COLO829 (cell line): ENCODE measurements around the gene GLP1R.

Source experiments
- DNase-seq: peaks from one replicate; pipeline ENCODE4 v3.0.0; 2012; ENCODE audit warnings: low spot score

Gene GLP1R

DNA sequence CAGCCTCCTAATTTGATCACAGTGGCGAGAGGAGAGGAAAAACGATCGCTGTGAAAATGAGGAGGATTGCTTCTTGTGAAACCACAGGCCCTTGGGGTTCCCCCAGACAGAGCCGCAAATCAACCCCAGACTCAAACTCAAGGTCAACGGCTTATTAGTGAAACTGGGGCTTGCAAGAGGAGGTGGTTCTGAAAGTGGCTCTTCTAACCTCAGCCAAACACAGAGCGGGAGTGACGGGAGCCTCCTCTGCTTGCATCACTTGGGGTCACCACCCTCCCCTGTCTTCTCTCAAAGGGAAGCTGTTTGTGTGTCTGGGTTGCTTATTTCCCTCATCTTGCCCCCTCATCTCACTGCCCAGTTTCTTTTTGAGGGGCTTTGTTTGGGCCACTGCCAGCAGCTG is 37.7 kb downstream of the GLP1R start:
- no peak for DNase-seq

DNA sequence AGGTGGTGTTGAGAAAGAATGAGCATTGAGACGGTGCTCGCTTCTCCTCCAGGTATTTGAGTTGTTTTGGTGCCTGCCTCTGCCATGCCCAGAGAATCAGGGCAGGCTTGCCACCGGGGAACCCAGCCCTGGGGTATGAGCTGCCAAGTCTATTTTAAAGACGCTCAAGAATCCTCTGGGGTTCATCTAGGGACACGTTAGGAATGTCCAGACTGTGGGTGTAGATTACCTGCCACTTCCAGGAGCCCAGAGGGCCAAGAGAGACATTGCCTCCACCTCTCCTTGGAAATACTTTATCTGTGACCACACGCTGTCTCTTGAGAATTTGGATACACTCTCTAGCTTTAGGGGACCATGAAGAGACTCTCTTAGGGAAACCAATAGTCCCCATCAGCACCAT is 38.1 kb downstream of the GLP1R start:
- DNase-seq = no peak

DNA sequence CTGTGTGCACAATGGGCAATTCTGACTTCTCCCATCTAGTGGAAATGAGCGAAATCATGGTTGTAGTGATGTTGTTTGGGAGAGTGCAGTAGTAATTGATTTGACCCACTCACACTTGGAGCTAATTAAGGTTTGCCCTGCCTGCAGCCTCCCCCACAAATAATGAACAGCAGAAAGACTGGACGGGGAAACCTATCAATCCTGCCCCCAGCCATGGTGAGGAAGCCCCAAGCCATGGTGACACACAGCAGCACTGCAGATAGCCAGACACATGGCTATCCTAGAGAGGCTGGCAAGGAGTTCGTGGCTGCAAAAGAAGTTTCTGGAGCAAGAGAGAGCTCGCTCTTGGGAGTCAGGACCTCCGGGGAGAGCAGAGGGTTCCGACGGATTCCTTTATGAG is 38.6 kb downstream of the GLP1R start:
- DNase-seq = no peak

DNA sequence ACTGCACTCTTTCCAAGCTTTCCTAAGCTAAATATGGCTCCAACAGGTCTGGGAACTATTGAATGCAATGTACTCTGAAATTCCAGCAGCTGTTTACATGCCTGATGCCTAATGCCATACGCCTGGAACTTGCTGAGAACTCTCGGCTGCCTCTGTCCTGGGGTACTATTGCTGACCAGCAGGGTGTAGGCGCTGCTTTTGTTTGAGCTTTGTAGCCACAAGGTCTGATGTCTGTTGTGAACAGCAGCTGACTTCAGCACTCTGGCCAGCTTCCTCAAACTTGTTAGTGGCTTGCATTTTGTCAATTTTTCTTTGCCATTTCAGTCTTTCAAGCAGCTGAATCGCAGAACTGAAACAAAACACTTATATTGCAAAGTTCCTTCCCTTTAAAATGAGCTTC is 39.8 kb downstream of the GLP1R start:
- peak; percentile 51 for DNase-seq

DNA sequence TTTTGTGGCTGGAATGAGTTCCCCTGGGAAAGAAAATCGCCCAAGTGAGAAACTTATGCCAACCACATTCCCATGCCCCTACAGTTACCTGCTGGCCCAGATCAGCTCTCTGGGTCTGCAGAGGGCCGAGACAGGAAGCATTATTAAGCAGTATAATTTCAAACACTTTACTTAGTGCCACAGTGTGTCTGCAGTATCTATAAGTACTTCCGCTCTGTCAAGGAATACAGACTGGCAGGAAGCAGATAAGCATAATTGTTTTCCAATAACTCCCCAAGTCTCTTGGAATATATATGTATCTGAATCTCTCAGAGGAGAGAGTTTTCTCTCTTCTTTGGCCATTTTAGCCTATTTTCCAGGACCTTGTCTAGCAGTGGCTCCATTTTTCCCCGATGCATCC is 41.5 kb downstream of the GLP1R start:
- DNase-seq = no peak

DNA sequence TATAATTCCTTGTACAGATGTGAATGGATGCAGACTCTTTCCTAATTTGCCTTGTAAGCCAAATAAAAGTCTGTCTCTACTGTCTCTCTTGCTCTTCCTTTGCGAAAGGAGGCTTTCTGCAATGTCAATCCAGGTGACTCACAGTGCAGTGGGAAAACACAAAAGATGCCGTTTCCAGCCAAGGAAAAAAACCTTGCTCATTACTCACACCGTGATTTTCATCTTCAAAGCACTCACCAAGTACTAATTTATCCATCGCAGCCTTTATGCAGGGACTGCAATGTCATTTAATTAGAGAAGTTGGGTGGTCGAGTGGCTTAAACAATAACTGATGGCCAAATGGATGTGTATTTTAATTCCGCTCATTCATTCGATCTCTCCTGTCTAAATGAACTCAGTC is 42.6 kb downstream of the GLP1R start:
- DNase-seq = no peak

DNA sequence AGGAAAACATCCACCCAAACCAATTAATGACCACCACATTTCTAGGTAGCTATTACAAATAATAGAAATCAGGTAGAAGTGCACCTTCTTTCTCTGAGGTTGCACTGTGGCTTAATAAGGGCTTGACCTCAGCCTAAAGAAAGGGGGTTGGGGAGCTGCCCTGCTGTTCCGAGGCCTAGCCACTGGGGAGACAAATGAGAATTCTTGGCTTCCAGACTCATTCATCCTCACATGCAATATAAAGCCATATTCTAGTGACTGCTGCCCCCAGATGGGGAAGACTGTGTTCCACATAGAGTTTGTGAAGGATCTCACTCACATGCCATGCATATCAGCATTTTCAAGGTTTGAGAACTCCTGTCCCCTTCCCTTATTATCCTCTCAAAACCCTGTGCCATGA is 43.5 kb downstream of the GLP1R start:
- DNase-seq = no peak

DNA sequence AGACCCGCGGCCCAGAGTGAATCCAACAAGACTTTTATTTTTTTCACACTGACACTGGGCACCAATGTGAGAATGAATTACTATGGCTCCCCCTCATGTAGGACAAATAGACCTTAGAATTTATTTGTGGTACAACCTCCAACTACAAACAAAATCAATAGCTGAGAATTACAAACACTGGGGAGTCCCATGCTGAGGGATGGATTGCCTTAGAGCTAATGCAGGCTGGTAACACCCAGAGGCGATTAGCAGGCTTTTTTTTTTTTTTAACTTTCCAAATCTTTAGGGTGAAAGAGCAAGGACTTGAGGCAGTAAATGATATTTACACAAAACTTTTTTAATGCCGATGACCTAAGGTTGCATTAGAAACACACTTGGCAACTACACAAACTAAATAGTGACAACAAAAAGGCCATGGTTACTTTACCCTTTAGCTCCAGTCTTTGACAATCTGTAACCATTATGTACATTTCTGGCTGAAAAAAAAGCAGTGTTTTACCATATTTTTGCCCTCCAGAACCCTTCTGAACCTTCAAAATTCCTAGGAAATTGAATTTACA is 44.6 kb downstream of the GLP1R start:
- DNase-seq = no peak

DNA sequence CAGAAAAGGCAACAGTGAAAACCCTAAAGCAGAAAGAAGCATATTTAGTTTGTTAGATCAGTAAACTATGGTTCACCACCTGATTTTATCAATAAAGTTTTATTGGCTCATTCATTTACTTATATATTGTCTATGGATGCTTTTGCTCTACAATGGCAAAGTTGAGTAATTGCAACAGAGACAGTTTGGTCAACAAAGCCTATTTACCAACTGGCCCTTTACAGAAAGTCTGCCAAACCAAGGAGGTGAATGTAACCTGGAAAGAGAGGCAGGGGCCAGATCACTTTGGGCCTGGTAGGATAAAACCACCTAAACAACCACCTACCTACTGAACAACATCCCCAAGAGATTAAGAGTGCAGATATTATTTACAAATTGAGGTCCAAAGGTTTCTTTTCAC is 47.0 kb downstream of the GLP1R start:
- DNase-seq = no peak

DNA sequence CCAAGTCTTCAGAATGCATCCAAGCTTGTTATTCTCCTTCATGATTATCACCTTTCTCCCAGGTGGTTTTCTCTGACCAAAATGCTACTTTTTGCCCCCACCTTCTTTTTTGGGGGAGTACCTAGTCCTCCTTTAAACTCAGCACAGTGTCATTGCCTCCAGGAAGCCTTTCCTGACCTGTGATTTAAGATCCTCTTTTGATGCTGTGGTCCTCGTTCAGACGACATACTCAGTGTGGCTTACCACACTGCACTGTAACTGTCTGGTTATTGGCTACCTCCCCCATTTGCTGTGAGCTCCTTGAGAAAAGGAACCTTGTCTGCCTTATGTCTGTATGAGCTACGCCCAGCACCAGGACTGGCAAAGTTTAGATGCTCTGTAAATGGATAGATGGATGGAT is 51.8 kb downstream of the GLP1R start:
- no peak for DNase-seq

DNA sequence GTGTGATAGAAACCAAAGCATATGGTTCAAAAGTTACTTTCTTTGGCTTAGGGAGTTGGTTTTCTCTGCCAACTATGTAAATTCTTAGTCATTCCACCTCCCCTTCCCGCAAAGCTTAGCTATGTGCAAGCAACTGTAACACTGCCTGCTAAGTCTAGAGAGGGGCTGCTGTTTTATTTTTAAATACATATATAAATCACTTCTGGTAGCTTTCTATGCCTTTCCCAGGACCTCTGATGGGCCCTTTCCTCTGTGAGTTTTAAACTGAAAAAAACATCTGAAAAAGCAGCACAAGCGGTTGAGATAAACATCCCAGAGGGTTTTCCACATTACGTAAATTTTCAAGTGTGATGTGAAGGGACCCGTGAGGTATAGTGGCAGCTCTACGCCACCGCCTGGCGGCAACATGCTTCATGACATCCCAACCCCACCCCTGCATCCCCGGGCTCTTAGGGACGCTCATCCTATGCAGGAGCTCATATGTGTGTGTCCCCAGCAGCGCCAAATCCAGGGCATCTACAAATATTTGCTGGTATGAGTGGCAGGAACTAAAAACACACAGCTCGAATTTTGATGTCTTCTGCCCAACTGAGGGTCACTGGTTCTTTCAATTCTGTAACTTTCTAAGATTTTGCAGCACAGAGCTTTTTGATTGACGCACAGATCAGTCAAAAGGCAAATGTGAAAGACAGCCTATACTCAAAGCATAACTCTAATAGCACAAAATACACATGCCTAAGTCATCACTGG is 53.7 kb downstream of the GLP1R start:
- no peak for DNase-seq

DNA sequence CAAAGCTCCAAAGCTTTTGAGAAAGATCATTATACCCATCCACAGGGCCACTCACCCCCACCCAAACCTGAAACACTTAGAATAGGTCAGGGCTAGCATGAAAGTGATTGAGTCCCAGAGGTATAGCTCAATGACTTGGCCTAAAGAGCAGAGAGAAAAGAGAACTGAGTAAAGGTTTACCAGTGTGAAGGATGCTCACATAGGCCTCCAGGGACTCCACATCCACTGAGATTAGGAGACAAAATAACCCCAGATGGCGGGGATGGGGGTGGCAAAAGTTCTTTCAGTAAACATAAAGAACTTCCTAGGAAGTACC is 54.2 kb downstream of the GLP1R start:
- no peak for DNase-seq

DNA sequence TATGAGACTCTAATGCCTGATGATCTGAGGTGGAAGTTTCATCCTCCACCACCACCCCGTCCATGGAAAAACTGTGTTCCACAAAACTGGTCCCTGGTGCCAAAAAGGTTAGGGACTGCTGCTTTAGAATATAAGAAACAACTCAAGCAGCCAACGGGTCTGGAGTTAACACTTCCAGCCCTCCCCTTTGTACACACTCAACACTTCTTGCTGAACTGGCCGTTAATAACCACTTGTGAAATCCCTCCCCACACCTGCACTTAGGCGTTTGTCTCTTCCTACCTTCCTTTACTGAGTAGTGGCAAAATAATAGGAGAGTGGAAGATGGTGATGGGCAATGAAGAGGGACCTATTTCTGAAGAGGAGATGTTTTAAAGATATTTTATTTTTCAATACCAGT is 55.9 kb downstream of the GLP1R start:
- DNase-seq = no peak

DNA sequence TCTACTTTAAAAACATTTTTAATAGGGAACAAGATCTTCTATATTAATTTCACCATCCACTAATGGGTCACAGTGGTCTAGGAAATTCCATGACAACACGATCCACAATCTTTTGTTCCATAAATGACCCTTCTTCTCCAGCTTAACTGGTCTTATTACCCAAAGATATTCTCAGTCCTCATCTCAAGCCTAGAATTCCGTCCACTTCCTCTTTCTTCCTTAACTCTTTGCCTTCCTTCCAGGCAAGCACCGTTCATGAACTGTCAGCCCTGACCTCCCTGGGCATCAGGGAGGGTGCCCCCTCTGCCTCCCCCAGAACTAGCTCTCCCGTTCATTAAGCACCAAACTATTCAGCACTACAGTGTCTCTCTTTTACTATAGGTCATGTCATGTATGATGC is 58.5 kb downstream of the GLP1R start:
- no peak for DNase-seq

DNA sequence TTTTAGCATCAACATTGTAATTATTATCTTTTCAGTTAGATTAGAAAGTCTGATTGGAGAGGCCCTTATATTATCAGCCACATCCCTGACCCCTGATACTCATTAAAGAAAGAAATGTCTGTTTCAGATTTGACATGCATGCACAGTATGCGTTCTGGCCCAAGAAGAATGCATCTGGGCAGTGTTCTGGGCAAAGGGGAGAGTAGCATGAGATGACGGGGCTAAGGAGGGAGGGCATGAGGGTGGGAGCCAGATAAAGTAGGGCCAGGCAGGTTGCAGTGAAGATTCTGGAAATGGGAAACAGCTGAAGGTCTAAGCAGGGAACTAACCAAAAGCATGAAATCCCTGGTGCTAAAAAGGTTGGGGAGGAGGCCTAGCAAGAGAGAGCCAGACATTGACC is 59.1 kb downstream of the GLP1R start:
- no peak for DNase-seq

DNA sequence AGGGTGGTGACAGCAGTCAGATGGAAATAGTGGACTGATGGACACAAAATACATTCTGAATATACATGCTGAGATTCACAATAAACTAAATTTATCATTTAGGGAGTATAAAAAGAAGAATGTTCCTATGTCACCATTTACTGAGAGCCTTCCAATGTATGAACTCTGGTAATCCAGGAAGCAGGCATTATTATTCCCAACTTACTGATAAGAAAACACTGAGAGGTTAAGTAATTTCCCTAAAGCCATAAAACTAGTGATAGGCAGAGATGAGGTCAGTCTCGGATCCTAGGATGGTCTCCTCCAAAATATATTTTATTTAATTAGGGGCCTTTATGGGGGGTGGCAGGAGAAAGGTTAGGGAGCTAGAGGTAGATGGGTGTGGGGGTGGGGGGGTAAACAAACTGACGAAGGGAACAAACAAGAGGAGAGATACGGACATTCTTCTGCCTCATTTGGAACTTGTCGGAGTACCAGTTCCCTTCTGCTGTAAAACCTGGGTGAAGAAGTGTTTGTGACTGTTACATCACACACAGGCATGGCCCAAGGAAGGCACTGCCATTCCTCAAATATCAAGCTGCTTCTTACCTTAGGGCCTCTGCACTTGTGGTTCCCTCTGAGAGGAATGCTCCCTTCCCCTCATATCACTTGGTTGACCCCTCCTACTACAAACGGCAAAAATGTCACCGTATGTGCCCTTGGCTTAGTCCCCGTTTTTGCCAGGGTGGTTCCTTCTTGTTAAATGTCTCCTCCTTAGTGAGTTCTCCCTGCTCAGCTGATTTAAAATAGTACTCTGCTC is 59.7 kb downstream of the GLP1R start:
- DNase-seq = no peak

DNA sequence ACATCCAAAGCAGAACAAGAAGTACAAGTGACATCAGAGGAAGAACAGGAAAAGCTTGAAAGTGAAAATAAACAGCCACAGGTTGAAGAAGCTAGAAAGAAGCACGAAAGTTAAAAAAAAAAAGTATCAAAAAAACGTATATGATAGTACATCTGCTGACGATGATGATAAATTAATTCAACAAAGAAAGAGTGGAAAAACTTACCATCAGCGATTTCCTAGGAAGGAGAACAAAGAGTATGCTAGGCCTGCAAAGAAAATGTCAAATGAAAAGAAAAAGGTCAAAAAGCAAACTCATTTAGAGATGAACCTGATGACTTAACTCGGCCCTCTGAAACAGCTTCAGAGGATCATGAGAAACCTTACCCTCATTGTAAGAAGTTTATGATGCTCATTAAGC is 62.7 kb downstream of the GLP1R start:
- DNase-seq = no peak

DNA sequence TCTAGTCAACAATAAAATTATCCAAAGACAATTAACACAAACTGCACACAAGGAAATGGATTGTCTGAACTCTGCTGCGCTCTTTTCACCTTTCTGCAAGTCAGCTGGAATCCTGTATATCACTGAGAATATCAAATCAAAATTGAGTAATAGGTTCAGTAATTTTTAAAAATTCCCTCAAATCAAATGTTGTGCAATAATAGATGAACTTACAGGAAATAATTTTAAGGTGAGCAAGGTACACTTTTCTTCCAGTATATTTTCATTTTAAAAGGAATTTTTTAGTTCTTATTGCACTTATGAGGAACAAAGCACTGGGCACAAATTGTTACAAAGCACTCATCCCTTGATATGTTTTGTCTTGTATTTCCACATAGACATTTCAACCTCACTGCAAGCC is 65.2 kb downstream of the GLP1R start:
- DNase-seq = no peak

DNA sequence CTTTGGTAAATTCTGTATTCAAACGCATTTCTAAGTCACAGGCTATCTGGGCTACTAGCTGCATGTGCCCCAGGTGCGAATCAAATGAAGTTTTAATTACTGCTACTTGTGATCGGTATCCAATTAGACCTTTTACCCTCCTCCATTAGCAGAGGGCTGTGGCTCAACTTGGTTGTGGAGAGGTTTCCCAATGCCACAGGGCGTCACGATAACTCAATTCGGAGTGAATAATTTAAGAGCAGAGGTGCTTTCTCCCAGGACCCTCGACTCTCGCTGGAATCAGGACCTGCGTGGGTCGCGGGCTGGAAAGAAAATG is 65.8 kb downstream of the GLP1R start:
- DNase-seq = no peak

DNA sequence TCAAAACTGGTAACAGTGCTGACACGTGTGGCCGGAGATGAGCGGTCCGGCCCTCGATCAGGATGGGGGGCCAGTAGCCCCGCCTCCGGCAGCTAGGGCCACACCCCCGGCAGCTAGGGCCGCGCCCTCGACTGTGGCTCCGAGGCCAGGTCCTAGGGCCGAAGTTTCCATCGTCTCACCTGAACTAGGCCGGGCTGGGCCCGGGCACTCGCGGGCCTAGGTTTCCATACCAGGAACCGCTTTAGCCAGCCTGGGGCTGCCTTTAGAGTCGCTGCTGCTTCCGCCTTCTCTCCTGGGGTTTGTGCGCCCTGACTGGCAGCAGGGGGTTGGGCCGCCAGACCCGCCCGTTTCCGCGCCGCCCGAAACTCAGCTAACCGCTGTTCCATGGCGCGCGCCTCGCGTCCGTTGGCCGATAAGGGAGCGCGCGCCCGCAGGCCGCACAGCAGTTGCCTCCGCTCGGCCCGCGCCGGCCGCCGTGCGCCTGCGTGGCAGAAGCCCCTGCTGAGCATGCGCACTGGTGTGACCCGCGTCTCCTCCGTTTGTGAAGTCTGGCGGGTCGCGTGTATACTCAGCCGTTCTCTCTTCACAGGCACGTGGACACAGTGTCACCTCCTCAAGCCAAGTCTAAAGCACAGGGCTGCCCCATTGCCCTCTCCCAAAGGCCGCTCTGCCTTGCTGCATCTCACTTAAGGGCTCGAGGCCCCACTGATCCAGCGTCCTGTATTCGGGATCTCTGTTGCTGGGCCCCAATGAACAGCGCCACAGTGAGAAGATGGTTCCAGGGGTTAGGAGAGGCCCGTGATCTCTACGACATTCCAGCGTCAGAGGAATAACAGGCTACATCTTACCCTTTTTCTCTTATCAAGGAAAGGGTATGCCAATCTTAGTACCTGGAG is 66.4 kb downstream of the GLP1R start, which contains the start of gene SAYSD1:
SAYSD1 (minus strand) TSS at position 483 of the 896 bp plus-strand sequence; CDS start at position 386, 97 bp downstream.
- DNase-seq = peak; percentile 94

DNA sequence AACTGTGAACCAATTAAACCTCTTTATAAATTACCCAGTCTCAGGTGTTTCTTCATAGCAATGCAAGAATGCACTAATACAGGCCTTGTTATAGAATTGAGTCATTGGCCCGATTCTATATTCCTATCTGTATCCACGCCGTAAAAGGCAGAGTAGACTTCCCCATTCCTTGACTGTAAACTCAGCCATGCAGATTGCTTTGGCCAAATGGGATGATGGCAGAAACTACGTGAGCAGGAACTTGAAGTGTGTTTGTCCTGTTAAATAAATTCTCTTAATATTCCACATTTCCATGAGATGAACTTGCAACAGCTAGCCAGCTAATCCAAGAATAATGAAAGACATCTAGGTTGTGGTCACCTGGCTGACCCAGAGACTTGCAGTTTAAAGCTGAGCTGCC is 70.3 kb downstream of the GLP1R start:
- DNase-seq = no peak

DNA sequence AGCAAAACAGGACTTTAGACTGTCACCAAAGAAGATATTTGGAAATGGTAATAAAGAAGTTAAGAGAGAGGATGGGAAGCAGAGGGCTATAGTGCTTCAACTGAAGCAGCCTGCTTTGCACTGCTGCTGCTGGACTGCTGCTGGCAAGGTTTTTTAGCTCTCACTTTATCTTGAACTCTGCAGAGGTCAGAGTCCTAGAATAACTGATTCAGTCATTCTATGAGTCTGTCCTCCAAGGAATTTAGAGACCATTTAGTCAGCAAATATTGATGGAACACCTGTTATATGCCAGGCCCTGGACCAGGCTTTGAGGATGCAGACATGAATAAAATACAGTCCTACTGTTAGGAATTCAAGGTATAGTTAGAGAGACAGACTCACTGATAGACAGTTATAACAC is 75.5 kb downstream of the GLP1R start:
- no peak for DNase-seq

DNA sequence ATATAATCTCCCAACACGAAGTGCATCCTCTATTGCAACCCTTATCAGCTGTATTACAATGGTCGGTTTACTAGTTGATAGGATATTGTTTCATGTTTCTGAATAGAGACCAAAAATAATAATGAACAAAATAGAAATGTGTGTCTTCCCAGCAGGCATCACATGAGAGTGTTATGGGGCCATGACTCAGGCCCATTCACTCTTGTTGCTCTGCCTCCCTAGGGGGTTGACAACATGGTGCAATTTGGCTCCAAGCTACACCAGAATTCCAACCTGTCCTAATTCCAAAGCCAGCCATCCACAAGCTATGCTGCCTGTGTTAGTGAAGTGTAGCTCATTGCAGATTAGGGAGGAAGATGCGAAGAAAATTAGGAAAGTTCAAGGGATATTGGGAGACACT is 79.5 kb downstream of the GLP1R start:
- DNase-seq = peak; percentile 42
